HG03558 (cell line): ENCODE measurements around the gene DHRS2.

Experiments
- ATAC-seq: cut with Tn5 transposase; IDR thresholded peaks from one replicate; pipeline ENCODE4 v1.9.1; 2021; ENCODE audit warnings: moderate number of reproducible peaks; ENCODE audit not compliant: unreplicated experiment; ENCODE audit errors: extremely low read depth

Gene DHRS2

GRCh38 chr14:23645504-23645811, 9.3 kb downstream of the DHRS2 start:
- no peak for ATAC-seq

GRCh38 chr14:23645812-23646647, 9.9 kb downstream of the DHRS2 start:
- no peak for ATAC-seq

DNA sequence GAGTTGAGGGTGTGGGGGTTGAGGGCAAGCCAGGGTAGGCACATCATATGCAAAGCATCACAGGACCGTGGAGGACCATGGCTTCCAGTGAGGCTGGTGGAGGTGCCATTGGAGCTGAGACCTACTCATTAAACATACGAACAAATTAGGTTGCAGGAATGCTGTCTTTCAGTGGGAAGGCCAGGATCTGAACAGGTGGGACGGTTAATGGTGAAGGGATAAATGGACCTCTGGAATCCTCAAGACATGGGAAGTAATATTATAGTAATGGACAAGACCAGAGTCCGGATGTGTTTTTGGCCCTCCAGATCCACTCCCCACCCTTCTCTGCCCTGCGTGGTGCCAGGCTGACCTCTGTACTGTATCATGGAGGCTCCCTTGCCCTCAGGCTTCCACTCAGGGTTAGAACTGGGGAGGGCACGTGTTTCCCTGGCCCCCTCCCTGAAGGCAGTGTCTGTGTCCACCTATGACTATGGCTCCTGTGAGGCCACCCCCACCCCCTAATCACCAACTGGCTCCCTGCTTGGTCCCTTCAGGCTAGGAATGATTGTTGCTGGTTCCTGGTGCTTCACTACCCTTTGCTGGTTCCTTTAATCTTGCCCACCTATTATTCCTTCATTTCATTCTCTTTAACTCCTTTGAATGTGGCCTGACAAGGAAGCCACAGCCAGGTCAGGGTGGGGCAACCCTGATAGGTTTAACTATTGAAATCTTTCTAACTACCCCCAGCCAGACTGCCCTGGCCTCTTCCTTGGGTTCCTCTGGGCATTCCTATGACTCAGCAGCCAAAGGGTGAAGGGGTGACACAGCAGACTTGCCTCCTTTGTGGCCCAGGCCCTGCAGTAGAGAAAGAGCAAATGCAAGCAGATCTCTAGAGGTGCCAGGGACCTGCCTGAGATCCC, 10.7 kb downstream of the DHRS2 start:
- ATAC-seq = no peak

- no peak for ATAC-seq
These were observed 11.5 kb downstream of the DHRS2 start for GRCh38 chr14:23647619-23648018.

DNA sequence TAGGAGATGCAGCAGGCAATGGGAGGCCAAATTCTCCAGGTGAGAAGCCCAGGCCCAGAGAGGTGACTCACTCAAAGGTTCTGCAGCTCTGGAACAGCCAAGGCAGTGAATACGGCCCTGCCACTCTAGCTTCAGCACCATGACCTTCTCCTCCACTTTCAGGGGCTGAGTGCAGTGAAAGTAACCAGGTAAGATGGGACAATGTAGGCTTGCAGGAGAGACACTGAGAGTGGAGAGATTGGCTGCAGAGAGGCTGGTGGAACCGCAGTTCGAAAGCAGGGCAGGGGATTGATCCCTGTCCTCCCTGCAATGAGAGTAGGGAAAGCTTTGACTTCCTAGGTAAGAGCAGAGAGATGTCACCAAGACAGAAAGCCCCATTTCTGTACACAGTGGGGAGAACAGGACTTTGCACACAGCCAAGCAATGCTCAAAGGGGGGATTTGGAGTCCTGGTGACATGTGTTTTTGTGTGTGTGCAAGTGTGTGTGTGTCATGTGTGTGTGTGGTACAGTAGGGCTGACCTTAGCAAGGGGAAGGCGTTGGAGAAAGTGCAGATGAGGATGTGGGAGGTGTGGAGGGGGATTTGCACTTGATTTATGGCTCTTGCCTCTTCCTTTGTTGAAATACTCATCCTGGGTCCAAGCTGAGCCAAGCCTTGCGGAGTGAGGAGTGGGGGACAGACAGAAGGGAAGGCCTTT, 12.7 kb downstream of the DHRS2 start:
- no peak for ATAC-seq

GRCh38 chr14:23650506-23650905, 14.3 kb downstream of the DHRS2 start:
- ATAC-seq = no peak

DNA sequence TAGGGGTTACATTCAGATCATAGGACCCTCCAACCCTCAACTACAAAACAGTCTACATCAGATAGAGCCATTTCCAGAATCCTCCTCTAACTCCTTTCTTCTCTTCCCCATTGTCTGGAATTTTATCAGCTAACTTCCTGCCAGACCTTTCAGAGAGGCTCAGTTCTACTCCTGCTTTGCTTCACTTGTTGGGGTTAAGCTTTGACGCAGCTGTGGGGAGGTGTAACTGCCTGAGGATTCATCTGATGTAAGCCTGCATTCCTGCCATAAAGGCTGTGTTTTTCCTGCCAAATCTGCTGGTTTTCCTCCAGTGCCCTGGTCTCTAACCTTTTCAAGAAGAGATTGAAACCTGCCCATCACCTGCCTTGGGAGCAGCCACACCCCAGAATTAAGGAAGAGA, 16.9 kb downstream of the DHRS2 start:
- ATAC-seq = no peak

- no peak for ATAC-seq
These were observed 18.1 kb downstream of the DHRS2 start for GRCh38 chr14:23654231-23654630.

- ATAC-seq = no peak
These were observed 21.9 kb downstream of the DHRS2 start for GRCh38 chr14:23657959-23658470.

GRCh38 chr14:23660290-23661226, 24.4 kb downstream of the DHRS2 start:
- no peak for ATAC-seq

GRCh38 chr14:23661542-23661941, 25.4 kb downstream of the DHRS2 start:
- ATAC-seq = no peak

GRCh38 chr14:23663127-23663526, 27.0 kb downstream of the DHRS2 start:
- ATAC-seq = no peak

GRCh38 chr14:23663711-23664110, 27.5 kb downstream of the DHRS2 start:
- no peak for ATAC-seq

GRCh38 chr14:23664207-23664885, 28.2 kb downstream of the DHRS2 start:
- no peak for ATAC-seq

DNA sequence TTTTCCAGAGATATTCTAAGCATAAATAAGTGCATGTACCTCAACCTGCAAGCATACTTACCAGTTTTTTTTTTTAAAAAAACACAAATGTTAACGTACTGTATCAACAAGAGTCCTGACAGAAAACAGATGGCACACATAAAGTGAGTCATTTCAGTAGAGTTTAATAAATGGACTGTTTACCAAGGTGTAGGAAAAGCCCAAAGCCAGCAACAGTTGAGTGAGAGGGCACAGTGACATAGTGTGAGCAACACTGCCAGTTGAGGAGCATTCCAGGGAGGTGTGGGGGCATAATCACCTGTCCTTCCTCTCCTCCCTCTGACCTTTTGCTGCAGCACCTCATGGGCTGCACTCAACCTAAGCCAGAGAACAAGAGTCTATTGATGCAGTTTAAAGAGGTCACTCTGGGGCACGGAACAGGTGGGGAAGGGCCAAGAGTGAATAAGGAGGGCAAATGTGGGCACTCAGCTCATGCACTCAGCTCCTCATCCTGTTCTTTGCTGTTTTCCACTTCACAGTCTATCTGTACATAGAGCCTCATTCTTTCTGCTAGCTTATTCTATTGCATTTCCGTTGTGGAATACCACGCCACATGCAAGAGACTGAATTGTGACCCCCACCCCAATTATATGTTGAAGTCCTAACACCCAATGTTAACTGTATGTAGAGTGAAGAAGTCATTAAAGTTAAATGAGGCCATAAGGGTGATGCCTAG, 29.3 kb downstream of the DHRS2 start:
- ATAC-seq = no peak

DNA sequence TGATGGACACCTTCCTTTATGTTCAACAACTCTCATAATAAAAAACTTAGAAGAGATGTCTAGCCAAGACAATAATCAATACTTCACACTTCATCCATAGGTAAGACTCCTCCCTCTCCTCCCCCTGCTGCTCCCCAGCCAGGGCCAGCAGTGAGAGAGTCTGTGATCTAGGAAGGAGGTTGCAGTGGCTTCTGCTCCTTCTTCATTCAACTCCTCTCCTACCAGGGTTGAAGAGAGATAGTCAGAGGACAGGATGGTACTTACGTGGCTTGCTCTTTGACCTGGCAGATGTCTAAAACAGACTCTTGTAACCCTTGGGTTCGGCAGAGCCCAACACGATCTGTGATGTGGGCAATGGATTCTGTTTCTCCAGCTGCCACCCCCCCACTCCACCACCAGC, 31.0 kb downstream of the DHRS2 start:
- ATAC-seq = no peak

GRCh38 chr14:23669441-23669840, 33.3 kb downstream of the DHRS2 start:
- no peak for ATAC-seq

DNA sequence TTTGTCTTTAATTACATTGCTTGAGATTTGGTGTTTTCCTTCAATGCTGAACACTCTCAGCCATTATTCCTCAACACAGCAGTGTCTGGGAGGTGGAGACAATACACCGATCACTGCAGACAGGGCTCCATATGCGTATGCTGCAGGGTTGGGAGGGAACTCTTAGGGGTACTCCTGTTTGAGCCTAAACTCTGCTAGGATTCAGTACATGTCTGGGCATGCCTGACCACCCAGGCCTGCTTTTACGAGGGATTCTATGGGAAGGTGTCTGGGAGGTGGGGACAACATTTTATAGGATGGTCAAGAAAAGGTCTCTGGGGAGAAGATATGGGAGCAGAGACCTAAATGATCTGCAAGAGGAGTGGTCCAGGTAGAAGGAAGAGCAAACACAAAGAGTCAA, 34.3 kb downstream of the DHRS2 start:
- ATAC-seq = no peak
